Measurements from ENCODE around the gene ADAMTS6.

ADAMTS6 gene

DNA sequence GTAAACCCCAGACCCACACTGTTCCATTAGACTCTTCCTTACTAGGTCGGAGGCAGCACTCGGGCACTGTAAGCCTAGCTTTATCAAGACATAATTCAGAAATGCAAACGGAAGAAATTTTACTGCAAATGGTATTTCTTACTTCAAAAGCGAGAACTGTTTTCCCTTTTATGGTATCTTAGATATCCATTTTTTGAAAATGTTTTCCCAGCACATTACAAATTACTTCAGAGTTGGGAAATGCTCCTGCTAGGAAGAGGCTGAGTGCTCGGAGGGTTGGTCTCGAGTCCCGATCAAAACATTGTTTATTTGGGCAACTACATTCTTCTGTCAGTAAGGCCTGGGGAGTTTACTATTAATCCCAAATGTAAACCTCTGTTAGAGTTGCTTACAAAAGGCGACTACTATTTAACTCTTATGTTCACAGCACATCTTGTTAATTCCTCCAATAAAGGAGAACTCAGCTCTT lies 380.1 kb downstream of the ADAMTS6 start:
- DNase-seq (ENCODE audit: extremely low read depth, low read depth), result no peak
- TF ChIP-seq CTCF (IDR thresholded peaks at IDR 0.05; ENCODE audit: low read depth, low read length), result no peak

GRCh38 chr5:65100911-65101631 lies 380.6 kb downstream of the ADAMTS6 start:
- DNase-seq (ENCODE audit: extremely low read depth, low read depth), result peak; percentile 49
- peak; percentile 74 for TF ChIP-seq CTCF (IDR thresholded peaks at IDR 0.05; ENCODE audit: low read depth, low read length)

All from AG09319 (cell line).